ENCODE measurements around the gene TMED6.

TMED6 gene

GRCh38 chr16:69311533-69312387, 39.8 kb downstream of the TMED6 start:
- no peaks in the 10 kb centered on the region for H3K27me3 ChIP-seq (ENCODE audit: control insufficient read depth in 3 of 3, insufficient read depth in 3 of 3, low read depth in 1 of 3, low read length in 3 of 3)
- no peak overlapping the region for H2BK12ac ChIP-seq (ENCODE audit: low read length)
- H2BK5ac ChIP-seq (ENCODE audit: low read length), result peak overlapping the region; percentile 90
- peaks cover 2 to 4% of the 10 kb centered on the region in 2 donors for H3K4me1 ChIP-seq (ENCODE audit: control insufficient read depth in 2 of 2, insufficient read depth in 1 of 2, low read depth in 1 of 2, low read length in 2 of 2)
- peak overlapping the region; percentile 98 for H3K18ac ChIP-seq (ENCODE audit: low read length)
- no peak overlapping the region for H4K91ac ChIP-seq (ENCODE audit: low read depth, low read length, poor library complexity)
- H2BK120ac ChIP-seq (ENCODE audit: low read depth, low read length), result no peak overlapping the region
- no peak overlapping the region for H3K4ac ChIP-seq (ENCODE audit: low read length)
- peak overlapping the region; percentile 95 for H3K9ac ChIP-seq (ENCODE audit: low read depth, low read length, poor library complexity)
- no peak overlapping the region for H4K8ac ChIP-seq (ENCODE audit: low read depth, low read length)
- H2AK5ac ChIP-seq (ENCODE audit: low read depth, low read length), result peak overlapping the region; percentile 56
- WGBS, 2 donors (ENCODE audit: extremely low coverage in 2 of 2, insufficient read length in 2 of 2, insufficient replicate concordance in 1 of 2), result no CpG with 5 or more reads among the region's 59 CpGs
- peaks cover 24 to 39% of the 10 kb centered on the region in 2 donors for H3K36me3 ChIP-seq (replicated peaks in 1 of 2; ENCODE audit: control insufficient read depth in 2 of 2, insufficient read depth in 2 of 2, low read length in 2 of 2)
- H3K4me3 ChIP-seq (ENCODE audit: low read length in 2 of 2), result peak overlapping the region; percentile 86 to 97
- peak overlapping the region; percentile 35 for H3K27ac ChIP-seq (replicated peaks; ENCODE audit: low read length)
- H3K14ac ChIP-seq (ENCODE audit: low read length), result peak overlapping the region; percentile 82
- no peak overlapping the region for H2BK15ac ChIP-seq (ENCODE audit: low read length)
- H2AFZ ChIP-seq (ENCODE audit: low read length), result peak overlapping the region; percentile 96
- peak overlapping the region; percentile 86 for H3K4me2 ChIP-seq (ENCODE audit: insufficient read depth, low read length, poor library complexity, severe bottlenecking)
- H3K23ac ChIP-seq (ENCODE audit: low read depth, low read length, poor library complexity), result peak overlapping the region; percentile 93
- peaks cover 21% of the 10 kb centered on the region for H3K79me1 ChIP-seq (ENCODE audit: low read depth, low read length)
- H3K9me3 ChIP-seq (replicated peaks in 1 of 2; ENCODE audit: control insufficient read depth in 2 of 2, insufficient read depth in 1 of 2, low read depth in 1 of 2, low read length in 2 of 2), result no peaks in the 10 kb centered on the region
- peak; percentile 27 for DNase-seq (ENCODE audit: low spot score)

DNA sequence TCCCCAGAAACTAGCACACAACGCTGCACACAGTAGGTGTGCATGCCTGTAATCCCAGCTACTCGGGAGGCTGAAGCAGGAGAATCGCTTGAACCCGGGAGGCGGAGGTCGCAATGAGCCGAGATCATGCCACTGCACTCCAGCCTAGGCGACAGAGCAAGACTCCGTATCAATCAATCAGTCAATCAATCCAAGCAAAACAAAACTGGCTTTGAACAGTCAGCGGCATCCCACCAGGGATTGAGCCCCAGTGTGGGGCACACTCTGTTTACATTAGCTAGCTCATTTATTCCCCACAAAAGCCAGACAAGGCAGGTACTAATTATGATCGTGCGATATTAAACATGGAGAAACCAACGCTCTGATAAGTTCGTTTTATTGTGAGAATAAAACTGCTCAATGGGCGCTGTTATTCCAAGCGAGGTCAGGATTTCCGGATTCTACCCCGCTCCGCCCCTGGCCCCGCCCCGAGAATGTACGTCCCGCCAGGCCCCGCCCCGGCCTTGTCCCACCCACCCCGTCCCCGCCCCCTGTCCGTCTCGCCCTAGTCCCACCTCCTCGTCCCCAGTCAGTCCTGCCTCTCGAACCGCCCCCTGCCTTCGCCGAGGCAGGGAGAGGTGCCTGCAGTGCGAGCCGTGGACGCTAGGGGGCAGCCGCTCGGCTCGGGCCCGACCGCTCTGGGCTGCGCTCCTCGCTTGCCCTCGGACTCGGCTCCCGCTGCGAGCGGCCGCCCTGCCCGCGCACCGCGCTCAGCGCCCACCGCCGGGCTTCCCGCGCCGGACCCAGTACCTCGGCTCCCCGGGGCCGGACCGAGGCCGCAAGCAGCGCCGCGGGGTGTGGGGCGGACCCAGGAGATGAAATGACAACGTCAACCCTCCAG, 40.7 kb downstream of the TMED6 start, which contains the start of gene VPS4A:
Gene VPS4A, plus strand, starts transcription at position 698 of the 880 bp plus-strand sequence. Its CDS starts 162 bp downstream, at position 860.
- peak within 1 kb of the TSS; percentile 98 for H3K18ac ChIP-seq (ENCODE audit: low read length)
- H2BK5ac ChIP-seq (ENCODE audit: low read length), result peak within 1 kb of the TSS; percentile 90
- no peak within 1 kb of the TSS for H2BK120ac ChIP-seq (ENCODE audit: low read depth, low read length)
- H3K27me3 ChIP-seq (ENCODE audit: control insufficient read depth in 3 of 3, insufficient read depth in 3 of 3, low read depth in 1 of 3, low read length in 3 of 3), result no peaks in the 10 kb centered on the region
- no peak within 1 kb of the TSS for H4K8ac ChIP-seq (ENCODE audit: low read depth, low read length)
- no CpG with 5 or more reads among the region's 70 CpGs for WGBS, 2 donors (ENCODE audit: extremely low coverage in 2 of 2, insufficient read length in 2 of 2, insufficient replicate concordance in 1 of 2)
- peak within 1 kb of the TSS; percentile 86 to 97 for H3K4me3 ChIP-seq (ENCODE audit: low read length in 2 of 2)
- peak; percentile 96 for DNase-seq (ENCODE audit: low spot score)
- H3K4ac ChIP-seq (ENCODE audit: low read length), result no peak within 1 kb of the TSS
- H4K91ac ChIP-seq (ENCODE audit: low read depth, low read length, poor library complexity), result no peak within 1 kb of the TSS
- peak within 1 kb of the TSS; percentile 56 for H2AK5ac ChIP-seq (ENCODE audit: low read depth, low read length)
- H3K79me1 ChIP-seq (ENCODE audit: low read depth, low read length), result peaks cover 14% of the 10 kb centered on the region
- H3K4me2 ChIP-seq (ENCODE audit: insufficient read depth, low read length, poor library complexity, severe bottlenecking), result peak within 1 kb of the TSS; percentile 86
- peaks cover 2 to 4% of the 10 kb centered on the region in 2 donors for H3K4me1 ChIP-seq (ENCODE audit: control insufficient read depth in 2 of 2, insufficient read depth in 1 of 2, low read depth in 1 of 2, low read length in 2 of 2)
- H3K9ac ChIP-seq (ENCODE audit: low read depth, low read length, poor library complexity), result peak within 1 kb of the TSS; percentile 95
- no peak within 1 kb of the TSS for H2BK15ac ChIP-seq (ENCODE audit: low read length)
- peak within 1 kb of the TSS; percentile 93 for H3K23ac ChIP-seq (ENCODE audit: low read depth, low read length, poor library complexity)
- H3K27ac ChIP-seq (replicated peaks; ENCODE audit: low read length), result peak within 1 kb of the TSS; percentile 35
- peak within 1 kb of the TSS; percentile 96 for H2AFZ ChIP-seq (ENCODE audit: low read length)
- H3K14ac ChIP-seq (ENCODE audit: low read length), result peak within 1 kb of the TSS; percentile 82
- no peak within 1 kb of the TSS for H2BK12ac ChIP-seq (ENCODE audit: low read length)
- H3K36me3 ChIP-seq (replicated peaks in 1 of 2; ENCODE audit: control insufficient read depth in 2 of 2, insufficient read depth in 2 of 2, low read length in 2 of 2), result peaks cover 16 to 32% of the 10 kb centered on the region in 2 donors
- no peaks in the 10 kb centered on the region for H3K9me3 ChIP-seq (replicated peaks in 1 of 2; ENCODE audit: control insufficient read depth in 2 of 2, insufficient read depth in 1 of 2, low read depth in 1 of 2, low read length in 2 of 2)

- peak overlapping the region; percentile 28 for H3K18ac ChIP-seq (ENCODE audit: low read length)
- peak overlapping the region; percentile 87 for H4K91ac ChIP-seq (ENCODE audit: low read depth, low read length, poor library complexity)
- H2AK5ac ChIP-seq (ENCODE audit: low read depth, low read length), result no peak overlapping the region
- H3K4me1 ChIP-seq (ENCODE audit: control insufficient read depth in 2 of 2, insufficient read depth in 1 of 2, low read depth in 1 of 2, low read length in 2 of 2), result peaks cover 2 to 4% of the 10 kb centered on the region in 2 donors
- no peak overlapping the region for H3K4ac ChIP-seq (ENCODE audit: low read length)
- no peak overlapping the region for H3K27ac ChIP-seq (replicated peaks; ENCODE audit: low read length)
- H3K27me3 ChIP-seq (ENCODE audit: control insufficient read depth in 3 of 3, insufficient read depth in 3 of 3, low read depth in 1 of 3, low read length in 3 of 3), result no peaks in the 10 kb centered on the region
- no peak overlapping the region for H2BK5ac ChIP-seq (ENCODE audit: low read length)
- H2BK120ac ChIP-seq (ENCODE audit: low read depth, low read length), result no peak overlapping the region
- no peak overlapping the region for H3K23ac ChIP-seq (ENCODE audit: low read depth, low read length, poor library complexity)
- H2BK15ac ChIP-seq (ENCODE audit: low read length), result no peak overlapping the region
- no peak overlapping the region for H2AFZ ChIP-seq (ENCODE audit: low read length)
- H3K79me1 ChIP-seq (ENCODE audit: low read depth, low read length), result peaks cover 9% of the 10 kb centered on the region
- H3K14ac ChIP-seq (ENCODE audit: low read length), result peak overlapping the region; percentile 89
- no peak overlapping the region for H3K9ac ChIP-seq (ENCODE audit: low read depth, low read length, poor library complexity)
- no peaks in the 10 kb centered on the region for H3K9me3 ChIP-seq (replicated peaks in 1 of 2; ENCODE audit: control insufficient read depth in 2 of 2, insufficient read depth in 1 of 2, low read depth in 1 of 2, low read length in 2 of 2)
- H2BK12ac ChIP-seq (ENCODE audit: low read length), result no peak overlapping the region
- H4K8ac ChIP-seq (ENCODE audit: low read depth, low read length), result no peak overlapping the region
- peak overlapping the region in 1 of 2 donors; percentile 68 for H3K4me3 ChIP-seq (ENCODE audit: low read length in 2 of 2)
- DNase-seq (ENCODE audit: low spot score), result no peak
- no CpG with 5 or more reads among the region's 12 CpGs for WGBS, 2 donors (ENCODE audit: extremely low coverage in 2 of 2, insufficient read length in 2 of 2, insufficient replicate concordance in 1 of 2)
- no peak overlapping the region for H3K4me2 ChIP-seq (ENCODE audit: insufficient read depth, low read length, poor library complexity, severe bottlenecking)
- peaks cover 4 to 31% of the 10 kb centered on the region in 2 donors for H3K36me3 ChIP-seq (replicated peaks in 1 of 2; ENCODE audit: control insufficient read depth in 2 of 2, insufficient read depth in 2 of 2, low read length in 2 of 2)
Measured at GRCh38 chr16:69309316-69309715, 42.3 kb downstream of the TMED6 start.

Measured in neuronal stem cell (in vitro differentiated cells).